OCI-LY3 (cell line): ENCODE data around the gene ACSF3.

Experiments used
- H2AFZ ChIP-seq: fragments of 200-600, 300-600 bp; shearing (Covaris generic); 2 replicates; pipeline ENCODE4 v1.6.0; 2014; ENCODE audit warnings: antibody characterized with exemption, low read depth, low read length
- H3K27ac ChIP-seq: fragments of 200-600, 300-600 bp; sonication (generic); 2 replicates; pipeline ENCODE4 v1.5.1; 2014; ENCODE audit warnings: mild to moderate bottlenecking, low read length, moderate library complexity, mixed read lengths
- H3K27me3 ChIP-seq: fragments of 200-600, 300-600 bp; sonication (generic); 2 replicates; pipeline ENCODE4 v1.6.1; 2014; ENCODE audit warnings: low read depth, low read length, mixed read lengths
- H3K36me3 ChIP-seq: fragments of 200-600, 300-600 bp; sonication (generic); replicated peaks from 2 replicates; pipeline ENCODE3; 2014; ENCODE audit warnings: low read depth, low read length, mixed read lengths
- H3K4me1 ChIP-seq: fragments of 300-600, 200-600 bp; sonication (generic); 2 replicates; pipeline ENCODE4 v1.6.1; 2014; ENCODE audit warnings: low read length, mixed read lengths
- H3K4me2 ChIP-seq: fragments of 200-600, 300-600 bp; sonication (generic); 2 replicates; pipeline ENCODE4 v1.6.1; 2014; ENCODE audit warnings: low read length, mixed read lengths
- H3K4me3 ChIP-seq: fragments of 300-600, 200-600 bp; sonication (generic); 2 replicates; pipeline ENCODE4 v1.5.1; 2014; ENCODE audit warnings: antibody characterized with exemption, mild to moderate bottlenecking, low read length, moderate library complexity
- H3K79me2 ChIP-seq: fragments of 300-600, 200-600 bp; shearing (Covaris generic); 2 replicates; pipeline ENCODE4 v1.6.1; 2014; ENCODE audit warnings: mild to moderate bottlenecking, low read length, mixed read lengths
- H3K9ac ChIP-seq: fragments of 300-600, 200-600 bp; shearing (Covaris generic); 2 replicates; pipeline ENCODE4 v1.6.0; 2014; ENCODE audit warnings: mild to moderate bottlenecking, low read length, moderate library complexity
- H3K9me3 ChIP-seq: fragments of 200-600, 300-600 bp; shearing (Covaris generic); 2 replicates; pipeline ENCODE4 v1.6.1; 2014; ENCODE audit warnings: low read length, mixed read lengths; ENCODE audit not compliant: insufficient read depth
- H4K20me1 ChIP-seq: fragments of 200-600, 300-600 bp; sonication (generic); 2 replicates; pipeline ENCODE4 v1.6.1; 2016; ENCODE audit warnings: low read length, mixed read lengths; ENCODE audit not compliant: insufficient read depth
- EZH2phosphoT487 ChIP-seq: fragments of 200-600 bp; shearing (Covaris generic); IDR thresholded peaks from 2 replicates; pipeline ENCODE4 v1.6.1; 2018; ENCODE audit warnings: antibody characterized with exemption, mixed run types, low read depth
- TF ChIP-seq, protein P1 (sequence below): fragments of 200-600, 300-600 bp; sonication (generic); IDR thresholded peaks from 2 replicates; pipeline ENCODE4 v1.5.1; 2014; ENCODE audit warnings: antibody characterized with exemption, low read length, low read depth

Gene ACSF3

DNA sequence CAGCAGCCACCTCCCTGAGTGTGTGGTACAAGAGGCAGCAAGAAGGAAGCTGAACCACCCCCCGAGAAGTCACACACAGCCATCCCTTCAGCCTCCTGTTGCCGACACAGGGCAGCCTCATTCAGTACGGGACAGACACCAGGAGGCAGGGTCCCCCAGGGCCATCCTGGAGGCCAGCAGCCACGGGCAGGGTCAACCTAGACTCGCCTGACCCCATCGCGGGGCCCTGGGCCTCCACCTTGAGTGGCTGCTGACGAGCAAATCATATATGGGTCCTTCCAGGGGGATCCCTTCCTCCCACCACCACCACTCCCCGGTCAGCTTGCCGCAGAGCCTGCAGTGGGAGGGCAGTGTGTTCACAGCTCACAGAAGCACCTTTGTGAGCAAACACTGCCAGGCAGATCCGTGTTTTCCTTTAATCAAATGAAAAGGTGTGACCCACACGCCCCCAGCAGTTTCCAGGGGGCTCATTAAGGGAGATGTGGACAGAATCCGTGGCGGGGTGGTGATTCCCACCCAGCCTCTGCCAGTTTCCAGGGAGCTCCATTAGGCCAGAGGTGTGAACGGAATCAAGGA, 5.6 kb upstream of the ACSF3 start:
- Histone ChIP-seq H3K4me3 (no peak overlapping the region), H3K4me2 (no peak overlapping the region), H3K36me3 (no peaks in the 10 kb centered on the region), H3K27ac (no peak overlapping the region), H3K79me2 (no peaks in the 10 kb centered on the region), H4K20me1 (no peaks in the 10 kb centered on the region), H3K9ac (no peak overlapping the region), H3K4me1 (peaks cover 8% of the 10 kb centered on the region; the same call in 1 of the 2 replicates), H3K9me3 (no peaks in the 10 kb centered on the region), H3K27me3 (peaks cover 32% of the 10 kb centered on the region), H2AFZ (no peak overlapping the region)
- no peak for TF ChIP-seq EZH2phosphoT487
- TF ChIP-seq, protein P1, sequence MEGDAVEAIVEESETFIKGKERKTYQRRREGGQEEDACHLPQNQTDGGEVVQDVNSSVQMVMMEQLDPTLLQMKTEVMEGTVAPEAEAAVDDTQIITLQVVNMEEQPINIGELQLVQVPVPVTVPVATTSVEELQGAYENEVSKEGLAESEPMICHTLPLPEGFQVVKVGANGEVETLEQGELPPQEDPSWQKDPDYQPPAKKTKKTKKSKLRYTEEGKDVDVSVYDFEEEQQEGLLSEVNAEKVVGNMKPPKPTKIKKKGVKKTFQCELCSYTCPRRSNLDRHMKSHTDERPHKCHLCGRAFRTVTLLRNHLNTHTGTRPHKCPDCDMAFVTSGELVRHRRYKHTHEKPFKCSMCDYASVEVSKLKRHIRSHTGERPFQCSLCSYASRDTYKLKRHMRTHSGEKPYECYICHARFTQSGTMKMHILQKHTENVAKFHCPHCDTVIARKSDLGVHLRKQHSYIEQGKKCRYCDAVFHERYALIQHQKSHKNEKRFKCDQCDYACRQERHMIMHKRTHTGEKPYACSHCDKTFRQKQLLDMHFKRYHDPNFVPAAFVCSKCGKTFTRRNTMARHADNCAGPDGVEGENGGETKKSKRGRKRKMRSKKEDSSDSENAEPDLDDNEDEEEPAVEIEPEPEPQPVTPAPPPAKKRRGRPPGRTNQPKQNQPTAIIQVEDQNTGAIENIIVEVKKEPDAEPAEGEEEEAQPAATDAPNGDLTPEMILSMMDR: no peak

DNA sequence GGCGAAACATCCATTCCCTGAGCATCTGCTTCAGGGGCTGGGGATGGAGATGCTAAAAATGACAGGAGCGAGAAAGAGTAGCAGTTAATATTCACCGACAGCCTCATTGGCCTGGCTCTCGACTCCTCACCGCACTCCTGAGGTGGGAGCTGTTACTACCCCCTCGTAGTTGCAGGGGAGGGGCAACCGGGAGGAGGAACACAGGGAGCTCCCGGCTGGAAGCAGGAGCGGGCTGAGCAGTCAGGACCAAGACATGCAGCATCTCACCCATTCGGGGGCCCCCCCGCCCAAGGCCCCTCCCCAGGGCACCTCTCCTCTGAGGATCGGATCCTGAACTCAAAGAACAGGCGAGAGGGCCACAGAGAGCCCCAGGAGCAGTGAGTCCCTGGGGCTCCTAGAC, 4.5 kb upstream of the ACSF3 start:
- H3K27ac ChIP-seq: no peak overlapping the region
- no peak overlapping the region for H2AFZ ChIP-seq
- peaks cover 32% of the 10 kb centered on the region for H3K27me3 ChIP-seq
- no peak overlapping the region for H3K9ac ChIP-seq
- H3K79me2 ChIP-seq: peaks cover 4% of the 10 kb centered on the region
- H3K9me3 ChIP-seq: no peaks in the 10 kb centered on the region
- TF ChIP-seq, protein P1: no peak
- TF ChIP-seq EZH2phosphoT487: no peak
- peaks cover 10% of the 10 kb centered on the region; the same call in 1 of the 2 replicates for H3K4me1 ChIP-seq
- H4K20me1 ChIP-seq: no peaks in the 10 kb centered on the region
- no peaks in the 10 kb centered on the region for H3K36me3 ChIP-seq
- no peak overlapping the region for H3K4me3 ChIP-seq
- no peak overlapping the region for H3K4me2 ChIP-seq

DNA sequence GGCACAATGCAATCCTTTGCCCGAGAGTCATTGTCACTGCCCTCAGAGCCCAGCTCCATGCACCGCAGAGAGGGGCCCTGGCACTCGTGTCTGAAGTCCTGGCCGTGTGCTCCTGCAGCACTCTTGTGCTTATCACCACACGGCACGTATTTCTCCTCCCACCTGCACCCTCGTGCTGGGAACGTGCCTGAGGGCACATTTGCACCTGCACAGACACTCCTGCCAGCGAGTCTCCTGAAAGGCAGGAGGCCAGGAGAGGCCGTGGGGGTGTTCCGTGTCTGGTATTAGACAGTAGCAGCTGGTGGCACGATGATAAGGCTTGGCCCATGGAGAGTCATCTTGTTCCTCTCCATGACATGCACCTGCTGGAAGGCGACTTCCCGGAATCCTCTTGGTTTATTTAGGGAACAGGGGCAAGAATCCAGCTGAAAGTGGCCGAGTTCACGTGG, 3.4 kb upstream of the ACSF3 start:
- peaks cover 15% of the 10 kb centered on the region for H3K79me2 ChIP-seq
- no peaks in the 10 kb centered on the region for H3K36me3 ChIP-seq
- H3K4me3 ChIP-seq: no peak overlapping the region
- no peak overlapping the region for H3K27ac ChIP-seq
- H3K4me2 ChIP-seq: no peak overlapping the region
- peaks cover 32% of the 10 kb centered on the region for H3K27me3 ChIP-seq
- H2AFZ ChIP-seq: no peak overlapping the region
- 0 out of 2 replicates have a peak, but pooled peaks cover 4% of the 10 kb centered on the region for H4K20me1 ChIP-seq
- no peak overlapping the region for H3K9ac ChIP-seq
- TF ChIP-seq, protein P1: no peak
- TF ChIP-seq EZH2phosphoT487: no peak
- H3K4me1 ChIP-seq: peaks cover 11% of the 10 kb centered on the region
- H3K9me3 ChIP-seq: no peaks in the 10 kb centered on the region

DNA sequence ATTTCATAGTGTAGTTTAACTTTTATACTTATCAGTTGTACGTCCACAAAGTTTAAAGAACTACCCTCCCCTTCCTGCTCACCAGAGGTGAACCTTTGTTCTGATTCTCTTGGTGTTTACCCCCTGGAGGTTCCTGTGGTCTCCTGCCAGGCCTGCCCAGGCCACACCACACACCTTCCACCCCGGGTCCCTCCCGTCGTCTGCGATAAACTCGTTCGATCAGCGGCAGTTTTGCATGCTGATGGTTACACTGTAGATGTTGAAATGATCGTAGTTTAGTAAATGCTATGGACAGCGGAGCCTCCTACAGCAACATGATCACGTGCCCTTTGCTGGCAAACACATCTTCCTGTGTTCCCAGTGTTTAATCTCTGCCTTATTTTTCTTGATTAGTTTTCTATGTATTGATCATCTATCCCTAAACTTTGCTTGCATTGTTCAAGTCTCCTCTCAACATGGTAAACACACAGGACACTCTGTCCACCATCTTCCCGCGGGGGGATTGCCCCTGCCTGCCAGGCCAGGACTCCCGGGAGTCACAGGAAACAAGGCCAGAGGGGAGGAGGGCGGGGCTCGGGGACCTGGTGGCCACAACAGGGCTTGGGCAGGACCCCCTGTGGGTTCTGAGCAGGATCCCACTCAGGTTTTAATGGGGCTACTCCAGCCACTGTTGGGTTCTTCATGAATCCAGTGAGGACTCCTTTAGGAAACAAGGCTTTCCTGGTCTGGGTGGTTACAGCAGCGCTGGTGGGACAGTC, 2.8 kb upstream of the ACSF3 start:
- Histone ChIP-seq H3K4me2 (no peak overlapping the region), H3K4me3 (no peak overlapping the region), H4K20me1 (peaks cover 6% of the 10 kb centered on the region; the same call in 1 of the 2 replicates), H3K79me2 (peaks cover 22% of the 10 kb centered on the region), H2AFZ (no peak overlapping the region), H3K27ac (no peak overlapping the region), H3K9ac (no peak overlapping the region), H3K4me1 (peaks cover 17% of the 10 kb centered on the region), H3K9me3 (no peaks in the 10 kb centered on the region), H3K27me3 (peaks cover 32% of the 10 kb centered on the region), H3K36me3 (peaks cover 3% of the 10 kb centered on the region)
- TF ChIP-seq, protein P1: no peak
- TF ChIP-seq EZH2phosphoT487: no peak
